Gastroesophageal sphincter (tissue), 3 donors: Measurements from ENCODE around the gene TMEM108.

ENCODE experiments used
- CTCF ChIP-seq, 4 experiments: fragments of 200-600 bp in 2 of 4; fragments of 450-650 bp in 2 of 4; sonication (generic) in 1 of 4; IDR thresholded peaks; one replicate each; pipeline ENCODE4 v1.5.1; 2017 to 2019; ENCODE audit warnings: antibody characterized with exemption in 4 of 4, mild to moderate bottlenecking in 2 of 4, moderate library complexity in 2 of 4
- POLR2AphosphoS5 ChIP-seq: sonication (generic); formaldehyde crosslinking; IDR thresholded peaks from one replicate; pipeline ENCODE4 v1.6.1; 2017; ENCODE audit warnings: antibody characterized with exemption

GRCh38 chr3:133414021-133414392 lies 375.8 kb downstream of the TMEM108 start:
- TF ChIP-seq CTCF (IDR thresholded peaks at IDR 0.05) (no peak), POLR2AphosphoS5 (no peak)
